Testis (tissue), 2 donors: ENCODE data around the gene NSUN2.

Experiments
- CTCF ChIP-seq, 3 experiments: fragments of 450-650 bp in 2 of 3; fragments of 200-600 bp in 1 of 3; sonication (generic) in 1 of 3; IDR thresholded peaks; one replicate each; pipeline ENCODE4 v1.5.1; 2016 to 2019; ENCODE audit warnings: antibody characterized with exemption in 3 of 3, mild to moderate bottlenecking in 2 of 3, moderate library complexity in 1 of 3
- POLR2A ChIP-seq: fragments of 450-650 bp; IDR thresholded peaks from one replicate; pipeline ENCODE4 v1.6.1; 2017; ENCODE audit warnings: antibody characterized with exemption, mild to moderate bottlenecking, moderate library complexity

- TF ChIP-seq CTCF (IDR thresholded peaks at IDR 0.05) (no peak), POLR2A (no peak)
Measured at GRCh38 chr5:6594066-6594465, 38.8 kb downstream of the NSUN2 start.
